Fibroblast of villous mesenchyme (primary cell): ENCODE results near the gene ZNF76. TPM values are rescaled to one million over a fixed set of nuclear protein-coding genes. Genes with fewer than 3 reads are reported as not detected.

Experiments
- DNase-seq: peaks from one replicate; pipeline ENCODE4 v3.0.0-alpha.2; 2010; ENCODE audit warnings: low read depth
- H3K4me3 ChIP-seq: 2 replicates; pipeline ENCODE4 v1.5.1; 2011; ENCODE audit warnings: low read depth, mild to moderate bottlenecking, low read length
- total RNA-seq: library from RNA; depleted of rRNA; stranded (reverse); fragments of >200 nt; gene quantifications from 2 replicates; pipeline ENCODE4 v1.2.3, GENCODE V29; 2012
- TF ChIP-seq, protein P1 (sequence below): IDR thresholded peaks from 2 replicates; pipeline ENCODE4 v1.5.1; 2012; ENCODE audit warnings: low read depth, mild to moderate bottlenecking, low read length; ENCODE audit not compliant: insufficient read depth

ZNF76 gene
- total RNA-seq, 1 donor, result 14.2 TPM

DNA sequence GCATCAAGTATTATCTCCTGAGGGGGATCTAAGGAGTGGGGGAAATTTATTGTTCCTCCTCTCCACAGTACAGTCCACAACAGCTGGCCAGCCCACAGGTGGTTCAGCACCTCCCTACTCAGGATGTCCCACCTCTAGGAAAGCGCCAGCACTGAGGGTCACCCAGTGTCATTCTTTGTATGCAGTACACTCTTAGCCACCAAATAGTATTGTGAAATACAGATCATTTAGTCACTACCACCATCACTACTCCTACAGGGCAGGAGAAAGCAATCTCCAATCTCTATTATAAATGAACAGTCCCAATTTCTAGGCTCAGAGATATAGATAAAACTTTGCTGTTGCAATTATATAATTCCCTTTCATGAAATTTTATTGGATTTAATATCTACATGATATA is 6.3 kb upstream of the ZNF76 start:
- DNase-seq, result no peak
- TF ChIP-seq, protein P1, sequence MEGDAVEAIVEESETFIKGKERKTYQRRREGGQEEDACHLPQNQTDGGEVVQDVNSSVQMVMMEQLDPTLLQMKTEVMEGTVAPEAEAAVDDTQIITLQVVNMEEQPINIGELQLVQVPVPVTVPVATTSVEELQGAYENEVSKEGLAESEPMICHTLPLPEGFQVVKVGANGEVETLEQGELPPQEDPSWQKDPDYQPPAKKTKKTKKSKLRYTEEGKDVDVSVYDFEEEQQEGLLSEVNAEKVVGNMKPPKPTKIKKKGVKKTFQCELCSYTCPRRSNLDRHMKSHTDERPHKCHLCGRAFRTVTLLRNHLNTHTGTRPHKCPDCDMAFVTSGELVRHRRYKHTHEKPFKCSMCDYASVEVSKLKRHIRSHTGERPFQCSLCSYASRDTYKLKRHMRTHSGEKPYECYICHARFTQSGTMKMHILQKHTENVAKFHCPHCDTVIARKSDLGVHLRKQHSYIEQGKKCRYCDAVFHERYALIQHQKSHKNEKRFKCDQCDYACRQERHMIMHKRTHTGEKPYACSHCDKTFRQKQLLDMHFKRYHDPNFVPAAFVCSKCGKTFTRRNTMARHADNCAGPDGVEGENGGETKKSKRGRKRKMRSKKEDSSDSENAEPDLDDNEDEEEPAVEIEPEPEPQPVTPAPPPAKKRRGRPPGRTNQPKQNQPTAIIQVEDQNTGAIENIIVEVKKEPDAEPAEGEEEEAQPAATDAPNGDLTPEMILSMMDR, result no peak
- no peak overlapping the region for H3K4me3 ChIP-seq

DNA sequence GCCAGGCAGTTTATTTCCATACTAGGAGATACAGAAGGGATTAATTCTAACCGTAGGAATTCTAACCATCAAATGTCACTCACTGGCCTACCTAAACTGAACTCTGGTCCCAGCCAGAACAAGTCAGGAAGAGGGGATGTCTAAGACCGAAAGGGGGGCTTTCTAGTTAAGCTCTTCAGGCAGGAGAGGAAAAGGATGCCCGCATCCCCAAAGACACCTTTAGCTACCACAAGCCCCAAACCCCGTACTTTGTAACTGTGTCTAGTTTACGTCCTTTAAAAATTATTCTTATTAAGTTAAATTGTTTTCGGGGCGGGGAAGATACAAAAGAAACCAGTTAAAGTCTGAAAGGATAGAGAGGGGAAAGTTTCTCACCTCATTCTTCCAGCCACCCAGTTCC is 1.2 kb upstream of the ZNF76 start:
- TF ChIP-seq, protein P1, result no peak
- H3K4me3 ChIP-seq, result peak overlapping the region; percentile 89
- no peak for DNase-seq

DNA sequence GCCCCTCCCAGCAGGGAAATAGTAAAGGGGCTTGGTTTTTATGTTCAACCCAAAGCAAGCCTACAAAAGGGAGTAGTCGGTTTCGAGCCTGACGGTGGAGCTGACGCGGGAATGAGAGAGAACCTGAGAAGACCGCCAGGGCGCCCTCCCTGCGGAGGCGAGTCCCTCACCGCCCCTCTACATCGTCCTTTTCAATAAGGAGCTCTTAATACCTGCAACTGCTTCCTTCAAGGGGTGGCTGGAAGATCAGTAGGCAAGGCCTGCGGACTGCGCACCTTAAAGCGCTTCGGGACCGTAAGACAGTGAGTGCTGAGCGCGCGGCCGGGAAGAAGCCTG is 709 bp upstream of the ZNF76 start:
- TF ChIP-seq, protein P1, result peak; percentile 25
- peak overlapping the region; percentile 89 for H3K4me3 ChIP-seq
- peak; percentile 77 for DNase-seq

DNA sequence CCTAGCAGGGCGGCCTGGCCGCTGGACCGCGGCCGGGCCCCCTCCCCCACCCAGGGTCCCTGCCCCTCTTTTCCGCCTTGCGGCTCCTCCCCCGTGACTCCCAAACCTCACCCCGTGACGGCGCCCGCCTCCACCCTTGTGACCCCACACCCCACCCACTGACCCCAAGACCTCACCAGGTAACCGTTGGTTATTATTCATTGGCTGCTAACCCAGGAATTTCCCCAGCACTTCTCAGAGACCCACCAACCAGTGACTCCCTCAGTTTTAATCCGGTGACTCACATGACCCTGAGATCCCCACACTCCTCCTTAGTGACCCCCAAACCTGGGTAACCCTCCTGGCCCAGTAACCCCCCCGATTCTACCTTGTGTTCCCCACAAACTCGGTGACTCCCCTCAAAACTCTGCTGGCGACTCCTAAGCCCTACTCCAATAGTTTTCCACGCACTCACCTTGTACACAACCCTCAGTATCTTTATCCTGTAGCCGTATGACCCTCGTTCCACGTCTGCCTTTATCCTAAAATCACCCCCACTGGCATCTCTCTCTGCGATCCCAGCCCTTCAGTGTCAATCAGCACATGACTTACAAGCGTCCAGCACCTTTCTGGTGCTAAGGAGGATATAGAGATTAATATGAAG is 534 bp downstream of the ZNF76 start:
- TF ChIP-seq, protein P1, result no peak
- DNase-seq, result peak; percentile 47
- peak overlapping the region; percentile 89 for H3K4me3 ChIP-seq

DNA sequence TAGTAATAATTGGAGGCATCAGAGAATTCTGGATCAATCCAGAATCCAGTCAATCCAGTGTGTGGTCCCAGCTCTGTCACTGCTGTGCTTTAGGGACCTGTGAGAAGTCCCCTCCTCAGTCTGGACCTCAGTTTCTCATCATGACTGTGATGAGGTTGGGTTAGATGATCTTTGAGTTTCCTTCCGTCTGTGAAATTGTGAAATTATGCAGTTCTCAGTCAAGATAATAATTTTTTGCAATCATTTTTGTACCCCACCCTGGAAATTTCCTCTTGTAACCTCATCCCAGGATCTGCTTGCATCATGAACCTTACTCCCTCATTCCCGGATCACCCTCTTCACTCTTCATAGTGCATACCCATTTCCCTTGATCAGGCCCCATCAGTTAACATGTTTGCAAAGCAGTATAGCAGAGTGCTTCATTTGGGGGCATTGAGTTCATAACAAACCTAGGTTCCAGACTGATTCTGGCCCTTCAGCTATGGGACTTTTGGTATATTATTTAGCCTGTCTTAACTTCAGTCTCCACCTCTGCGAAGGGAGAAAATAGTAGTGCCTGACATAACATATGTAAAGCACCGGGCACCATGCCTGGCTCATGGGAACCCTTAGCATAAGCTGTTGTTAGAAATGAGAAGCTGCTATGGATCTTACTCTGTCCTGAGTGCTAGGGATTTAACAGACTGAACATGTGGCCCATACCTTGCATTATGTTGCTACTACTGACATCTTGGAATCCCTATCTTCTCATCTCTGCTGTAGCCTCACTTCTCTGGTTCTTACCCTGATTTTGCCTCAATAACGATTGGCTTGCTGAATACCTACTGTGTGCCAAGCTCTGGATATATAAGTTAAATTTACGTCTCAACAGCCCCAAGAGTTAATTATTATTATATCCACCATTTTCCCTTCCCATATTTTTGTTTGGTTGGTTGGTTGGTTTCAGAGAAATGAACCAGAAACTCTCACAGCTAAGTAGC is 1.3 kb downstream of the ZNF76 start:
- DNase-seq, result peak; percentile 68

DNA sequence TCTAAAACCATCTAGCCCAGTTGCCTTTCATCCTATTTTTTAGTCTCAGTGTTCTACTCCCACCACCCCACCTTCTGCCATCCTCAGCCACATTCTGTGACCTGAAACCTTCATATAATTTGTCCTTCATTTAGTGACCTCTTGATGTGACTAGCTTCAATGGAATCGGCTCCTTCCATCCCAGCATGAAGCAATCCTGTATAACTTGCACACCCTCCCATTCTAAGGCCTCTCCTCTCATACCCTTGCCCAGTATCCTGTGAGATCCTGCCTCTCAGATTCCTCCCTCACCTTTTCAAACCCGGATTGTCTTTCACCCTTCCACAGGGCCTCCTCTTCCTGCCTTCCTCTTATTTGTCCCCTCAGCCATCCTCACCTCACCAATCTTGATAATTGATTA is 3.1 kb downstream of the ZNF76 start:
- TF ChIP-seq, protein P1, result no peak
- no peak overlapping the region for H3K4me3 ChIP-seq
- DNase-seq, result peak; percentile 22

More for the DNA sequence above, 1.3 kb downstream of the ZNF76 start:
- TF ChIP-seq, protein P1, result no peak
- H3K4me3 ChIP-seq, result peak overlapping the region; percentile 89
